GF-D8 (cell line): Measurements from ENCODE around the gene MACROD2.
"Not testable (repeated sequence)": the region's sequence is repeated elsewhere in the genome, so short reads cannot be mapped to it uniquely, and the experiment has no call there.

ENCODE experiments used
- DNase-seq: peaks from one replicate; lab custom pipeline; 2025; lab: John Stamatoyannopoulos, UW

MACROD2 gene

GRCh38 chr20:15166744-15167143 is 1171.4 kb downstream of the MACROD2 start:
- no peak for DNase-seq

GRCh38 chr20:15171016-15171415 is 1175.7 kb downstream of the MACROD2 start:
- DNase-seq, result no peak

- no peak for DNase-seq
Measured at GRCh38 chr20:15176929-15177328, 1181.6 kb downstream of the MACROD2 start.

DNA sequence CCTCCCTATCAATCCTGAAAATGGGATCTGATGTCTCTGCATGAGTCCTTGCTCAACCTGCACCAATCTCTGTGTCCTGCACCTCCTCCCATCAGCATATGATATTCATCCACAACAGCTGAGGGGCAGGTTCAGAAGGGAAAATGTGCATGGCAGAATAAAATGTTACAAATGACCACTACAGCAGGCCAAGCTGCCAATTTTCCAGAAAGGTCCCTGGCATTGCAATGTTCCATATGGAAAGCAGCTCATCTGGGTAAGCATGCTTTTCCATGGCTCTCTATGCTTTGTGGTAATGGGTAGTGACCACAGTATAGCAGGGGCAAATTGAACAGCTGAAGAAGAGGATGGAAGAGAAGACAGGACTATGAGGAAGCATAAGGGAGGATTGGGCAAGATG is 1183.3 kb downstream of the MACROD2 start:
- no peak for DNase-seq

DNA sequence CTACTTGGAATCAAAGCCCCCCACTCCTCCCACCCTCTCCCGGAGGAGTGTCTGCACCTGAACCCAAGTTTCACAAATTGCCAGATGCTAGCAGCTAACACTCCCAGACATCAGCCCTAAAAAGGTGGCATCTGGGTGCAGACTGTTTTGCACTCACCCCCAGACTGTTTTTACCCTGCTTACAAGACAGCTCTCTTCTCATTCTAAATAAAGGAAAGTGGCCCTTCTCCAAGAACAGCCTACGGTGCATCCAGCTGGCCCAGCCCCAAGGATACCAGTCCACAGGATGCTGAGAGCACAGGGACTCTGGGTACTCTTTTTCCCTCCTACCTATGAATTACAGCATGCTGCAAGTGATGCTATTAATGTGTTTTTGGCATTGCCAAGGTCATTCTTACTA is 1184.1 kb downstream of the MACROD2 start:
- no peak for DNase-seq

- DNase-seq, result no peak
Measured at GRCh38 chr20:15179781-15180180, 1184.5 kb downstream of the MACROD2 start.

- DNase-seq, result no peak
Measured at GRCh38 chr20:15185322-15185721, 1190.0 kb downstream of the MACROD2 start.

DNA sequence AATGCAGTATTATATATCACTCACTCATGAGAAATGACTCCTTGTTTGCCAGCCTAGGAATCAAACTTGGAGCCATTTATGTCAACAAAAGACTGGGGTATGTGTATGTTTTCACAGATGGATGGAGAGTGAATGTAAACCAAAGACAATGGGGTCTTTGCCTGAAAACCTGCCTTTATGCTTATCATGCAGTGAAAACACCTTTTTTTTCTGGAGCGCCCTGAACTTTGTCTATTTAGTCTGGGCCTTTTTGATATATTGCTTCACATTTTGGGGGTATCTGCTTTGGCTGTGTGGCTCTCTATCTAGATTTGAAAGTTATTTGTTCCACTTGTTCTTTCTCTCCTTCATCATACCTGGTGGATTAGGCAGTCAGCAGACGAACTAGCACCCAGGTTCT is 1190.6 kb downstream of the MACROD2 start:
- DNase-seq, result no peak

DNA sequence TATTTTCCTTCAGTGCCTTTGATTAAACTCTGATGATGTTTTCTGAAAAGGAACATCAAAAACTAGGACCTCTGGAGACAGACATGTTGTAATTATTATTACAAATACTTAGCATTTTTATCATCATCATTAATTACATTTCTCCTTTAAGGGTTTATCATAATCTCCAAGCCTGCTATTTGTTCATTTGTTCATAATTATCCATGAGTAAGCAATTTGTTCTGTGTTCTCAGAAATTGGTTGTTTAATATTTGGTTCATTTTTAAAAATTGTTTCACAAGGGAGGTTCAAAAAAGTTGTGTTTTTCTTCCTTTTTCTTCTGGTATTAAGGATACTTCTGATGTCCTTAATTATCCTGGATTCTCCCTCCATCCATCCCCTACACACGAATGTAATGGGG is 1192.3 kb downstream of the MACROD2 start:
- DNase-seq, result no peak

- no peak for DNase-seq
Measured at GRCh38 chr20:15188415-15188814, 1193.1 kb downstream of the MACROD2 start.

GRCh38 chr20:15191082-15191723 is 1195.9 kb downstream of the MACROD2 start:
- no peak for DNase-seq

- no peak for DNase-seq
Measured at GRCh38 chr20:15195378-15195777, 1200.1 kb downstream of the MACROD2 start.

- DNase-seq, result no peak
Measured at GRCh38 chr20:15196547-15197255, 1201.4 kb downstream of the MACROD2 start.

GRCh38 chr20:15198017-15198416 is 1202.7 kb downstream of the MACROD2 start:
- DNase-seq, result not testable (repeated sequence)

- no peak for DNase-seq
Measured at GRCh38 chr20:15199698-15200097, 1204.4 kb downstream of the MACROD2 start.

DNA sequence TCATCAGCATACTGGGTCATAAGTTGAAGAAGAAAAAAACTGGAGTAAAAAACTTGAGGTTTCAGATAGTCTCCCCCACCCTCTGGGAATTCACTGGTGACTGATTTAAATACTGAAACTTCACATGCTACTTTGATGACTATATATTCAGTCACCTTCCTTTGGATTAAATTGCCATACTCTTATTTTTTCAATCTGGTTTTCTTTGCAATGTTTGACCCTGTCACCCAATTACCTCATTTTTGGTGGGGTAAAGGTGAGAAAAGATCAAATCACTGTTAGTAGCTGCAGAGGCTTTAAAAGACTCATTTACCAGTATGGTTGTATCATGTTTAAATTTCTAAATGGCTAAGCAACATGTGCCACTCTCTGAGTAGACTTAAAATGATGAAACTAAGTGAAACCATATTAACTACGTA is 1204.8 kb downstream of the MACROD2 start:
- DNase-seq, result no peak

- DNase-seq, result no peak
Measured at GRCh38 chr20:15201602-15202001, 1206.3 kb downstream of the MACROD2 start.

DNA sequence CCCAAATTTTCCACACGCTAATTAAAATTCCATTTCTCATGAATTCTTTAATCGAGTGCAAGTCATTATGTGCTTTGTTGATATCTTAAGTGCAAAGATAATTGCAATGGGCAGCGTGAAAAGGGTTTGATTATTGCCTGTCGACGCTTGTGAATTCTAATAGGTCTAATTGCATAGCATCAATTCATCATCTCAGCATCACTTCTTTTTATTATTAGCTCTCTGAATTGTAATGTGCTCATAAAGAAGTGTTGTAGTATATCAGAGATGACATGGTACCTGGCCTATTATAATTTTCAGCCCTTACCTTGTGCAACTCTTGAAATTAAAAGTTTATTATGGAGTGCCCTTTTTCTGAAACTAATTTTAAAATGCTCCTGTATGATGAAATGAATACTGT is 1208.9 kb downstream of the MACROD2 start:
- DNase-seq, result no peak

GRCh38 chr20:15205028-15205427 is 1209.7 kb downstream of the MACROD2 start:
- no peak for DNase-seq

DNA sequence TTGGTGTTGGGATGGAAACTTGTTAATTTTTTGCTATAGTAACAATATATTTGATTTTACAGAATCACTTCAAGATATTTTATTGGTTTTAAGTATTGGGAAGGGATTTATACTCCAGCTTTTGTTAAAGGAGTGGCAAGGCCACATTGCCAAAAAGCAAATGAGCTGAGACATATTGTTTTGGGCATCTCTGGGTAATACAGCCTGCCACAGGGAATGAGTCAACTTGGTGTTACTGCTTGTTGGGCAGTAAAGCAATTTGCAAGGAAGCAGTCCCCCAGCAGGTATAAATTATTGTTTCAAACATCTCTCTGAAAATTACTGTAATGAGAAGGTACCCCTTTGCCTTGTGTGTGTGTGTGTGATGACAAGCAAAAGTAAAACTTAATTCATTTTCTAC is 1210.4 kb downstream of the MACROD2 start:
- DNase-seq, result no peak

DNA sequence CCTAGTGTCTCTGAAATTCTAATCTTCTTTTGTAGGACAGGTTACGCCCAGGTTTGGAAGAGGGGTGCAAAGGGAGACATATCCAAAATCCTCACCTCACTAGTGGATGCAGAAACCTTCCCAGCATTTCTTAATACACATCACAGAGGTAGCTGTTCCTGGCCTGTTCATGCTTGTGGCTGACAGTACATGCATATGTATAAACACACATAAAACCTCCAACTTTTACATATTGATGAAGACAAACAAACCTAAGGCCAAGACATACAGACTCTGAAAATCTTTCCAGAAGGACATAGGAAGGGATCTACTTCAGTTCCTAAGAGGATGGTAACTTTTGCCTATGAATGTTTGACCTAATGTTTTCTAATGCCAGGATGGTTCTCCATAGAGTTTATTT is 1214.2 kb downstream of the MACROD2 start:
- no peak for DNase-seq

DNA sequence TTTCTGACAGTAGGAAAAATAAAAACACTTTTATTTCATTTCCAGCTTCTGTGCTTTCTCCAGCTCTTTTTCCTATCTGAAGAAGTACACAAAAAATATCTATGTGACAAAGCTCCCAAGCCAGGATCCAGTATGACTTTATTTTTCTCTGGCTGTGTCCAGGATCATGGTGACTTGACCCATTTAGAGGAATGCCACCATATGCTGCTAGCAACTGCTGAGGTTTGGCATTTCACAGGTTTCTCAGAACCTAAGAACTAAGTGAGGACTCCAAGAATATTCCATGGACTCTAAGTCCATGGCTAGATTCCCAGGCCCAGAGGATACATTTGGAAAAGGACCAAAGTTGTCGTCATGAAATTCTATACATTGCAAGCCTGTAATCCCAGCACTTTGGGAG is 1218.7 kb downstream of the MACROD2 start:
- no peak for DNase-seq

GRCh38 chr20:15220009-15220656 is 1224.8 kb downstream of the MACROD2 start:
- no peak for DNase-seq
